Mucosa of rectum (tissue), 2 donors: Measurements from ENCODE around the gene FBXL17.
"Not testable (repeated sequence)": the region's sequence is repeated elsewhere in the genome, so short reads cannot be mapped to it uniquely, and the experiment has no call there.

Experiments used
- H3K27ac ChIP-seq, 2 donors: one replicate each; pipeline ENCODE4 v1.7.0; 2013; ENCODE audit warnings: inconsistent platforms in 2 of 2, low read depth in 2 of 2, low read length in 2 of 2
- H3K27me3 ChIP-seq, 2 donors: one replicate each; pipeline ENCODE4 v1.7.0; 2013; ENCODE audit warnings: low read length in 2 of 2; ENCODE audit not compliant: control insufficient read depth in 2 of 2, insufficient read depth in 2 of 2
- H3K36me3 ChIP-seq, 2 donors: one replicate each; pipeline ENCODE4 v1.7.0; 2013; ENCODE audit warnings: low read length in 2 of 2; ENCODE audit not compliant: control insufficient read depth in 2 of 2, insufficient read depth in 2 of 2
- H3K4me1 ChIP-seq, 2 donors: one replicate each; pipeline ENCODE4 v1.7.0; 2013; ENCODE audit warnings: low read length in 2 of 2, mild to moderate bottlenecking in 1 of 2; ENCODE audit not compliant: control insufficient read depth in 2 of 2, insufficient read depth in 2 of 2
- H3K4me3 ChIP-seq, 2 donors: one replicate each; pipeline ENCODE4 v1.7.0; 2013; ENCODE audit warnings: low read length in 2 of 2
- H3K9ac ChIP-seq, 2 donors: one replicate each; pipeline ENCODE4 v1.7.0; 2013; ENCODE audit warnings: low read length in 2 of 2, low read depth in 1 of 2, mild to moderate bottlenecking in 1 of 2
- H3K9me3 ChIP-seq, 2 donors: one replicate each; pipeline ENCODE4 v1.7.0; 2013; ENCODE audit warnings: low read length in 2 of 2; ENCODE audit not compliant: control insufficient read depth in 2 of 2
- donor health status: healthy.
- donor health status: Normal muscosa, but diverticular disease.

FBXL17 gene

DNA sequence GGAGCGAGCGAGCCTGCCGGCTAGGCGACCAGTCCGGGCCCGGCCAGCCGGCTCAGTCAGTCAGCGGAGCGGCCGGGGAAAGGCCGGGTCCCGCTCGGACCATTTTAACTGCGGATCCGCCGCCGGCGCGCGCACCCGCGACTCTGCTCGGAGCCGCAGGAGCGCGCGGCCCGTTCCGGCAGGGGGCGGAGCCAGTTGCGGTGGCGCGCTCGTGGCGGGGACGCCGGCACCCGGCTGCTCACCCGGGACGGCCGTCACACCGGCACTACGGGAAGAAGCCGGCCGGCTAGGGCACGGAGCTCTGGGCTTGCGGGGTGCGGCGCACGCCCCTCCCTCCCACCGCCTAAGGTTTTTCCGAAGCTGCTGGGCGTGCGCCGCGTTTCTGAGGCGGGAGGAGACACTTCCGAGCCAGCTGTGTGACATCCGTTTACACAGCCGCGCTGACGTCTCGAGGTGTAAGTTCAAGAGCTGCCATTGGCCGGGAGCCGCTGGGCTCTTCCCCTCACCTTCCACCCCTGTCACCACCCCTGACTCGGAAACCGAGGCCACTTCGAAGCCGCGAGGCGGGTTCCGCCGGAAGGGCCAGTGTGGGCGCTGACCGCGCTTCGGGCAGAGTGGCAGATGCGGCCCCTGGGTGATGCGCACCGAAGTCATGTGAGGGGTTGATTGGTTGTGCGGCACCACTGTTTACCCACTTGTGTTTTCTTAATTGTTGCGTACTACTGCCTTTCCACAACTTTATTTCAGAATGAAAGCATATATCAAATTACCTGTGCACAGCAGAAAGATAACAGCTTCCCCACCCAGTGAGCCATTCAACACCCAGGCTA is at the start of gene FBXL17:
FBXL17 (minus strand) TSS at position 145 of the 830 bp plus-strand sequence.
- Histone ChIP-seq H3K9me3 (no peaks in the 10 kb centered on the region), H3K4me3 (peak within 1 kb of the TSS; percentile 88 to 95), H3K27me3 (no peaks in the 10 kb centered on the region), H3K36me3 (no peaks in the 10 kb centered on the region), H3K9ac (peak within 1 kb of the TSS; percentile 65 to 92), H3K27ac (peak within 1 kb of the TSS; percentile 94 to 100), H3K4me1 (peaks cover 10 to 18% of the 10 kb centered on the region in 2 donors)

DNA sequence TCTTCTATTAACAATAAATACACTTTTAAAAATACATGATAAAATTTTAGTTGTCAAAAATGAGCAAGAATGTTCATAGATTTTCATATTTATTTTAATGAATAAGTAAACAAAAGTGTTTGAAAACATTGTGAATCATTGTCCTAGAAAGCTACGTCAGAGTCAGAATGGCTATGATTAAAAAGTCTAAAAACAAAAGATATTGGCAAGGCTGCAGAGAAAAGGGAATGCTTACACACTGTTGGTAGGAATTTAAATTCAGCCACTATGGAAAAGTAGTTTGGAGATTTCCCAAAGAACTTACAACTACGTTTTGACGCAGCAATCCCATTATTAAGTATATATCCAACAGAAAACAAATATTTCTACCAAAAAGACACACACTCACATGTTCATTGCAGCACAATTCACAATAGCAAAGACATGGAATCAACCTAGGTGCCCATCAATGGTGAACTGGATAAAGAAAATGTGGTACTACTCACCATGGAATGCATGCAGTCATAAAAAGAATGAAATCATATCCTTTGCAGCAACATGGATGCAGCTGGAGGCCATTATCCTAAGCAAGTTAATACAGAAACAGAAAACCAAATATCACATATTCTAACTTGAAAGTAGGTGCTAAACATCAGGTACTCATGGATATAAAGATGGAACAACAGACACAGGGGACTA is 49.2 kb upstream of the FBXL17 start:
- Histone ChIP-seq H3K4me1 (no peaks in the 10 kb centered on the region), H3K9me3 (no peaks in the 10 kb centered on the region), H3K9ac (no peak overlapping the region), H3K27me3 (no peaks in the 10 kb centered on the region), H3K36me3 (no peaks in the 10 kb centered on the region), H3K27ac (no peak overlapping the region), H3K4me3 (no peak overlapping the region)

DNA sequence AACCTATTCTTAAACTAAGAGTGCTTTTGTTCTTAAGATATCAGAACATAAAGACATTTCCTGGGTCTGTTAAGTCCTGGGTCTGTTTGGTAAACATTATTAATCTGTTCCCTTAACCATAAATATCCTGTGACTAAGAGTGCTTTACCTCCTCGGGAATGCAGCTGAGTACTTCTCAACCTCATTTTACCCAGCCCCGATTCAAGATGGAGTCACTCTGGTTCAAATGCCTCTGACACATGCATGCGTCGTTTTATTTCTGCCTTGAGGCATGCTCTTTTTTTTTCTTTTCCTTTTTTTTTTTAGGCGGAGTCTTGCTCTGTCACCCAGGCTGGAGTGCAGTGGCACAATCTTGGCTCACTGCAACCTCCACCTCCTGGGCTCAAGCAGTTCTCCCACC is 39.8 kb upstream of the FBXL17 start:
- H3K36me3 ChIP-seq, result no peaks in the 10 kb centered on the region
- no peaks in the 10 kb centered on the region for H3K4me1 ChIP-seq
- H3K27me3 ChIP-seq, result no peaks in the 10 kb centered on the region
- H3K4me3 ChIP-seq, result no peak overlapping the region
- H3K27ac ChIP-seq, result no peak overlapping the region
- H3K9me3 ChIP-seq, result no peaks in the 10 kb centered on the region
- no peak overlapping the region for H3K9ac ChIP-seq

DNA sequence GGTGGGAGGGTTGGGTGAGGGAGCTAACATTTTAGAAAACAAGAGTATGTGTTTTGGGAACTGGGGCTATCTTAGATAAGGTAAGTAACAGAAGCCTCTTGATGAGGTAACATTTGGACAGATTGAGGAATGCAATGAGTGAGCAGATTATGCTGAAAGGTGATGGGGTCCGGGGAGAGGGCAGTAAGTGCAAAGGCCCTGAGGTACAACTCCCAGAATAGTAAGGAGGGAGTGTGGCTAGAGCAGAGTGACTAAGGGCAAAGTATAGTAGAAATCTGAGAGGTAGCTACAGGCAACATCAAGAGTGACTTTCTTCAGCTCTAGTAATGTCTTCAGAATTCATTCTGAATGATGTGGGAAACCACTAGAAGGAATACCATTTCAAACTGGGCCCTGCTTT is 38.9 kb upstream of the FBXL17 start:
- no peak overlapping the region for H3K4me3 ChIP-seq
- no peaks in the 10 kb centered on the region for H3K4me1 ChIP-seq
- H3K27ac ChIP-seq, result no peak overlapping the region
- H3K9me3 ChIP-seq, result no peaks in the 10 kb centered on the region
- no peaks in the 10 kb centered on the region for H3K36me3 ChIP-seq
- H3K27me3 ChIP-seq, result no peaks in the 10 kb centered on the region
- H3K9ac ChIP-seq, result no peak overlapping the region

DNA sequence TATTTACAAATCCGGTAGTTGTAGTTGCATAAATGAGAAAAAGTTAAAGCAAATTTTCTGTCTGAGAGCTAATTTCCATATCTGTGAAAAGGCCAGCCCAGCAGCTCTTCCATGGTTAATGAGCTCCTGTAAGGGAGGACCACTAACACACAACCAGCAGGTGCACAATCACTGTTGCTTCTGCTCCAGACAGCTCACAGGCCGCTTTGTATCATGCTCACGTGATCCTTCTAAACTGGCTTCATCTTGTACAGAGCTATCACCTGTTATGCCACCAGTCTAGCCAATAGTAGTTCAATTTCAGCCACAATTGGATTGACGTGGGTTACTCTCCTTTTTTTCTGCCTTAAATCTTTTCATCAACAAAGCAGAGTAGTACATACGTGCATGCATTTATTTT is 38.3 kb upstream of the FBXL17 start:
- no peak overlapping the region for H3K27ac ChIP-seq
- H3K4me1 ChIP-seq, result no peaks in the 10 kb centered on the region
- no peaks in the 10 kb centered on the region for H3K9me3 ChIP-seq
- no peak overlapping the region for H3K9ac ChIP-seq
- no peaks in the 10 kb centered on the region for H3K27me3 ChIP-seq
- no peak overlapping the region for H3K4me3 ChIP-seq
- H3K36me3 ChIP-seq, result no peaks in the 10 kb centered on the region

DNA sequence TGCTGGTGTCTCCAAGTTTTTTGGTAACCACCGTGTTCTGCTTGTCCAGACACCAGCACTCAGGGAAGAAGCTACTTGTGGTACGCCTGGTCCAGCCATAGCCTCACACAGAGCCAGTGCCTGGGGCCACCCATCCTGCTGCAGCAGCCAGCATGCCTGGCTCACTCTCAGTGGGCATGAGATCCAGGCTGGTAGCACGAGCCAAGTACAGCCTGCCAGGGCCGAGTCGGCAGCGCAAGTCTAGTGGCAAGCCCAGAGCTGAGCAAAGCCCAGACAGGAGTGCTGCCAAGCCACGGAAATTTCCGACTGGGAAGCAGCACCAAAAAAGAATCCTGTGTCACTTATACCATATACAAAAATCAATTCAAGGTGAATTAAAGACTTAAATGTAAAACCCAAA is 36.3 kb upstream of the FBXL17 start:
- H3K4me3 ChIP-seq, result no peak overlapping the region
- H3K4me1 ChIP-seq, result no peaks in the 10 kb centered on the region
- no peak overlapping the region for H3K9ac ChIP-seq
- H3K27ac ChIP-seq, result no peak overlapping the region
- H3K36me3 ChIP-seq, result no peaks in the 10 kb centered on the region
- no peaks in the 10 kb centered on the region for H3K9me3 ChIP-seq
- no peaks in the 10 kb centered on the region for H3K27me3 ChIP-seq

DNA sequence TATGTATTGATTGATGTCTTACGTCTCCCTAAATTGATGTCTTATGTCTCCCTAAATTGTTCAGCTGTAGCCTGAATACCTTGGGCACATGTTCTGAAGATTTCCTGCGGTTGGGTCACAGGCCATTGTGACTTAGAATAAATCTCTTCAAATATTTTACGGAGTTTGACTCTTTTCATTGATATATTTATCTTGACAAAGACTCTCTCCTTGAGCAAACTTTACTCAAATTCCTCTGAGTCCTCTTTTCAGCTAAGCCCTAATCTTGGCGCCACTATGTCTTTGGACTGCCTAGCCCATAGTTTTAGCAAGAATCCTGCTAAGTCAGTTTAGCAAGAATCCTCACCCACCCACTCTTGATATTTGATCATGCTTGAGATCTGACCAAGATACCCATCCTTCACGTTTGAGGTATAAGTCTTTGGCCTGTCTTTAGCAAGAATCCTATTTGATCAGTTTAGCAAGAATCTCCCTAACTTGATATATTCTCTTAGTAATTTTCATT is 35.3 kb upstream of the FBXL17 start:
- no peaks in the 10 kb centered on the region for H3K36me3 ChIP-seq
- H3K27ac ChIP-seq, result no peak overlapping the region
- H3K27me3 ChIP-seq, result no peaks in the 10 kb centered on the region
- no peak overlapping the region for H3K4me3 ChIP-seq
- no peaks in the 10 kb centered on the region for H3K9me3 ChIP-seq
- H3K9ac ChIP-seq, result no peak overlapping the region
- no peaks in the 10 kb centered on the region for H3K4me1 ChIP-seq

DNA sequence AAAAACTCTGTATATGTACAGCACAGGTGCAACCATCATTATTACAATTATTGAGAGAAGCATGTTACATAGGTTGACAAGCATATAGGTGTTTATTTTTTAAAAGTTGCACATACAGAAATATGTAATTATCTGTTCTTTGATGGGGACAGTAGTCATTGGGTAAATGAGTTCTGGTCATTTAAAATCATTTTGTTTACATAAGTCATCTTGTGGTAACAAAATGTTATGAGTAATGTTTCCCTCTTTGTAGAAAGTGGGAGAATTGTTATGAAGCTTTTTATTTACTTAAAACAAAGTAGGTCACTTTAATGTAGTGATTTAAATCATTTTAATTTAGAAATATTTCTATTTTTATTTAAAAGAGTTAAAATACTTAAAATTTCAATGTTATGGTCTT is 33.8 kb upstream of the FBXL17 start:
- Histone ChIP-seq H3K9ac (no peak overlapping the region), H3K27ac (no peak overlapping the region), H3K9me3 (no peaks in the 10 kb centered on the region), H3K4me1 (no peaks in the 10 kb centered on the region), H3K4me3 (no peak overlapping the region), H3K27me3 (no peaks in the 10 kb centered on the region), H3K36me3 (no peaks in the 10 kb centered on the region)

DNA sequence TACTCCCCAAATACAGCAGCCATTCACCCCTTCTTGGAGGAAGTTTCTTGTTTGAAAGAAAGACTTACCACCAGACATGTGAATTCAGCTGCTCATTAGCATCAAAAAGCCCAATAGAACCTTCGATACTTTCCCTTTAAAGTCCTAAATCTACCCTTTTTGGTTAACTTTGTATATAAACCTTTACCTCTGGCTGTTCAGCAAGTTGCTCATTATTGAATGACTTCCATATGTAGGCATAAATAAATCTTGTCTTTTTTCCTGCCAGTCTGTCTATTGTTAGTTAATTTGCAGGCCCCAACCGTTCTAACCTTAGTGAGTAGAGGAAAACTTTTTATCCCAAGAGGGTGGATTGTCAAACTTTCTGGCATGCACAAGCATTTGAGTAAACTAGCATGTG is 27.9 kb upstream of the FBXL17 start:
- Histone ChIP-seq H3K4me3 (no peak overlapping the region), H3K27ac (no peak overlapping the region), H3K4me1 (no peaks in the 10 kb centered on the region), H3K9me3 (no peaks in the 10 kb centered on the region), H3K36me3 (no peaks in the 10 kb centered on the region), H3K9ac (no peak overlapping the region), H3K27me3 (no peaks in the 10 kb centered on the region)

DNA sequence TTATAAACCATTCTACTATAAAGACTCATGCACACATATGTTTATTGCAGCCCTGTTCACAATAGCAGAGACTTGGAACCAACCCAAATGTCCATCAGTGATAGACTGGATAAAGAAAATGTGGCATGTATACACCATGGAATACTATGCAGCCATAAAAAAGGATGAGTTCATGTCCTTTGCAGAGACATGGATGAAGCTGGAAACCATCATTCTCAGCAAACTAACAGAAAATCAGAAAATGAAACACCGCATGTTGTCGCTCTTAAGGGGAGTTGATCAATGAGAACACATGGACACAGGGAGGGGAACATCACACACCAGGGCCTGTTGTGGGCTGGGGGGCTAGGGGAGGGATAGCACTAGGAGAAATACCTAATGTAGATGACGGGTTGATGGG is 23.3 kb upstream of the FBXL17 start:
- not testable (repeated sequence) for H3K9me3 ChIP-seq, H3K4me3 ChIP-seq, H3K4me1 ChIP-seq, H3K9ac ChIP-seq, H3K36me3 ChIP-seq, H3K27me3 ChIP-seq, H3K27ac ChIP-seq
